ENCODE data around the gene FOXP4.

GRCh38 chr6:41529049-41529448 is 17.1 kb upstream of the FOXP4 start:
- TF ChIP-seq CTCF (IDR thresholded peaks at IDR 0.05) (no peak), SMC3 (IDR thresholded peaks at IDR 0.05) (no peak), RARB (CRISPR knock-in tag; IDR thresholded peaks at IDR 0.05) (no peak), MAX (IDR thresholded peaks at IDR 0.05) (no peak)

Measured in A549 (cell line).